Stimulated activated CD4-positive, alpha-beta T cell treated with anti-CD3 and anti-CD28 coated beads, Interleukin-12 subunit alpha, Interleukin-12 subunit beta, amount 100 ng/mL, for 4 hours (primary cell): Measurements from ENCODE around the gene FAM118A.
"Not testable (repeated sequence)": the region's sequence is repeated elsewhere in the genome, so short reads cannot be mapped to it uniquely, and the experiment has no call there.

ENCODE experiments used
- DNase-seq: peaks from one replicate; pipeline ENCODE4 v3.0.0-alpha.2; 2020

Gene FAM118A

DNA sequence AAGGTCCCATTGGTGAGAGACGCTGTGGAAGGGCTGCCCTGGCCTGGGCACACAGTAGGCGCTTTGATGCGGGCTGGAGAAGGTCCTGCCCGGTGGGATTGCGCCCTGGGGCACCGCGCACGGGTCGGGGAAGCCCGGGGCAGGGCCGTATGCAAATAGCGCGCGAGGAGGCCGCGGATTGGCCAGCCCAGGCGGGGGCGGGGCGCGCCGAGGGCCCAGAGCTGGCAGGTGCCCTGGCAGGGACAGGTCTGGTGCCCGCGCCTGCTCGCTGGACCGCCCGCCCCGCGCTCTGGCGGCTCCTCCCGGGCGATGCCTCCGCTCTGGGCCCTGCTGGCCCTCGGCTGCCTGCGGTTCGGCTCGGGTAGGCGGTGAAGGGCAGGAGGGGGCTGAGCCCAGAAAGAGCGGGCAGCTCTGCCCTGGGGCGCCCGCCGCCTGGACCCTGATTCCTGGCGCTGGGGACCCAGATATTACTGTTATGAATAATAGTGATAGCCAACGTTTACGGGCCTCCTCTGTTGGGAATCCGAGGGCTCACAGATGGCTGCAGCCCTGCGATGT lies 24.9 kb upstream of the FAM118A start, which contains the start of gene UPK3A:
Gene UPK3A (plus strand): TSS at position 245 of the 558 bp plus-strand sequence. CDS start 65 bp downstream, at position 310.
- peak; percentile 64 for DNase-seq

DNA sequence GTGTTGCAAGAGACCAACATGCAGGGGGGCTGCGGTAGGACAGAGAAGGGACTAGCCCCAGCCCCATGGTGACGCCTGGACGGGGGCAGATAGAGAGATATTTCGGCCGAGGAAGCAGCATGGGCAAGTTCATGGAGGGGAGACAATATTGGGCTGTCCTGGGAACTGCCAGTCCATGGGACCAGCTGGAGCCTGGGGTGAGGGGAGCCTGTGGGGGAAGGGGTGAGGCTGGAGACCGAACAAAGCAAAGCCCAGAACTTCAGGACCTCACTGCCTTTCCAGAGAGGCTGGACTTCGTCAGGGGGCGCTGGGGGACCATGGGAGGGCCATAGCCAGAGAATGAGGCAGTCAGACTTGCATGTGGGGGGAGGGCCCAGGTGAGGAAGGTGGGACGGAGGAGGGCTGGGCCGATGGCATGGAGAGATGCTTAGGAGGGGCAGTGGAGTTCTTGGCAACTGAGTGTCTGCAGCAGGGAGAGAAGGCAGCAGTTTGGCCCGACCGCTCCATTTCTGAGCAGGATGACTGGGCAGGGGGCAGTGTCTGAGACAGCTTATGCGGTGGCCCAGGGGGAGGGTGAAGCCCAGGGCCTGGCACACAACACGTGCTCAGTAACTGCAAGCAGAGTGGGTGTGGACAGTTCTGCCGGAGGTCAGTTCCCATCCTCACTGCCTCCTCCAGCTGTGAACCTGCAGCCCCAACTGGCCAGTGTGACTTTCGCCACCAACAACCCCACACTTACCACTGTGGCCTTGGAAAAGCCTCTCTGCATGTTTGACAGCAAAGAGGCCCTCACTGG lies 24.3 kb upstream of the FAM118A start:
- DNase-seq = no peak

- no peak for DNase-seq
These were observed 22.7 kb upstream of the FAM118A start for GRCh38 chr22:45286854-45287551.

- no peak for DNase-seq
These were observed 19.3 kb upstream of the FAM118A start for GRCh38 chr22:45290410-45290936.

GRCh38 chr22:45291061-45291930 lies 18.4 kb upstream of the FAM118A start:
- DNase-seq = no peak

- DNase-seq = no peak
These were observed 17.8 kb upstream of the FAM118A start for GRCh38 chr22:45291931-45292290.

DNA sequence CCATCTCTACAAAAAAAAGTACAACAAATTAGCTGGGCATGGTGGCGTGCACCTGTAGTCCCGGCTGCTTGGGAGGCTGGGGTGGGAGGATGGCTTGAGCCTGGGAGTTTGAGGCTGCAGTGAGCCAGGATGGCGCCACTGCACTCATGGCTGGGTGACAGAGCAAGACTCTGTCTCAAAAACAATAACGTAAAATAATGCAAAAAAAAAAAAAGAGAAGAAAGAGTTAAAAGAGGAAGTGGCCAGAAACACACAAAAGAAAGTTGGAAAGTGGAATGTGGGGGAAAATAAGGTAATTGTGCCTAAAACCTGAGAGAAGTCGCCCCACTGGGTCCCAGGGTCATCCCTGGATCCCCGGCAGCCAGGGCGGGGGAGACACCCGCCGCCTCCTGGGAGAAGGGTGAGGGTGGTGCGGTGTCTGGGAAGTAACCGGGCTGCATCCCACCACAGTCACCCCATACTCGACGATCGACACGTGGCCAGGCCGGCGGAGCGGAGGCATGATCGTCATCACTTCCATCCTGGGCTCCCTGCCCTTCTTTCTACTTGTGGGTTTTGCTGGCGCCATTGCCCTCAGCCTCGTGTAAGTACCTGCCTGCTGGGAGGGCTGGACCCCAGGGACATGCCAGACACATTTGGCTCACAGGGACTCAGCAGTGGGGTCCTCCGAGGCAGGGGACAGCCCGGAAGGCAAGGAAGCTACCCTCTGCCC lies 16.8 kb upstream of the FAM118A start:
- no peak for DNase-seq

- no peak for DNase-seq
These were observed 15.7 kb upstream of the FAM118A start for GRCh38 chr22:45294030-45294429.

GRCh38 chr22:45295004-45295403 lies 14.7 kb upstream of the FAM118A start:
- DNase-seq = not testable (repeated sequence)

GRCh38 chr22:45295492-45295891 lies 14.2 kb upstream of the FAM118A start:
- DNase-seq = no peak

GRCh38 chr22:45296628-45297297 lies 13.0 kb upstream of the FAM118A start:
- no peak for DNase-seq

- DNase-seq = no peak
These were observed 10.7 kb upstream of the FAM118A start for GRCh38 chr22:45298934-45299505.

DNA sequence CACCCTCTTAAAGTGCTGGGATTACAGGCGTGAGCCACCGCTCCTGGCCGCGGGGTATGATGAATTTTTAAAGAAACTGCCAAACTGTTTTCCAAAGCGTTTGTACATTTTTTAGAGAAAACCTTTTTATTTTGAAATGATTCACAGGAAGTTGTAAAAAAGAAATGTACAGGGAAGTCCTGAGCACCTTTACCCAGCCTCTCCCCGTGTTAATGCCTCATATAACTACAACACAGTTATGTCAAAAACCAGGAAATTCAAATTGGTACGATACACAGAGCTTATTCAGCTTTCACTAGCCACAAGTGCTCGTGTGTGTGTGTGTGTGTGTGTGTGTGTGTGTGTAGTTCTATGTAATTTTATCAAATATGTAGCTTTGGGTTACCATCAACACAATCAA lies 7.0 kb upstream of the FAM118A start:
- DNase-seq = no peak

DNA sequence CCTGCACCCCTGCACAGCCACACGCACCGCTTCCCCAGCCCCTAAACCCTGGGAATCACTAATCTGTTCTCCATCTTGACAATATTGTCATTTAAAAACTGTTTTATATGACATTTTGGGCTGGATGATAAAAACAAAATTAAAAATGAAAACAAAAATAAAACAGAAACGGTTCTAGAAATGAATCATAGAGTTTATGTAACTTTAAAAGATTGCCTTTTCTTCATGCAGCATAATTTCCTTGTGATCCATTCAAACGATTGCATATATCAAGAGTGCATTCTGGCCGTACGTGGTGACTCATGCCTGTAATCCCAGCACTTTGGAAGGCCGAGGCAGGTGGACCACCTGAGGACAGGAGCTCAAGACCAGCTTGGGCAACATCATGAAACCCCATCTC lies 6.6 kb upstream of the FAM118A start:
- no peak for DNase-seq

DNA sequence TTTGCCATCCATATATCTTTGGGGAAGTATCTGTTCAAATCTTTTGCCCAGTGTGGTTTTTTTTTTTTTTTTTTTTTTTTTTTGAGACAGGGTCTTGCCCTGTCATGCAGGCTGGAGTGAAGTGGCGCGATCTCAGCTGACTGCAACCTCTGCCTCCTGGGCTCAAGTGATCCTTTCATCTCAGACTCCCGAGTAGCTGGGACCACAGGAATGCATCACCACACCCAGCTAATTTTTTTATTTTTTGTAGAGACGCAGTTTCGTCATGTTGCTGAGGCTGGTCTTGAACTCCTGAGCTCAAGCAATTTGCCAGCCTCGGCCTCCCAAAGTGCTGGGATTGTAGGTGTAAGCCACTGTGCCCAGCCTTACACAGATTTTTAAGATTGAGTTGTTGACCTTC lies 4.8 kb upstream of the FAM118A start:
- no peak for DNase-seq

GRCh38 chr22:45305456-45306075 lies 4.2 kb upstream of the FAM118A start:
- DNase-seq = no peak

DNA sequence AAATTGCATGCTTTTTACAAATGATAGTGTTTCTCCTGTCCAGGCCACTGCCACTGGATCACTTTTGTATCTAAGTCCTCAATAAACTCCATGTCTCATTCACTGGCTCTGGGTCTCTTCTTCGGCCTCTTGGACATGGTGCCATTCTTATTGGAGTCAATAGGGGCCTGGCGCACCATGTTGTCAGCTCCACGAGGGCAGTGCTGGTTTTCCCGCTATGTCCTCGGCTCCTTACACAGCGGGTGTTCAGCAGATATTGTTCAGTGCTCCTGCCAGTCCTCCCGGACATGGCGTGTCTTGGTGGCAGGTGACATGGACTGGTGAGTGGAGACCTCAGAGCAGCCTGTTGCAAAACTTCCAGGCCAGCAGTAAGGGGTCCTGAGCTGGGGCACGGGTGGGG lies 3.6 kb upstream of the FAM118A start:
- no peak for DNase-seq

- DNase-seq = no peak
These were observed 1.3 kb upstream of the FAM118A start for GRCh38 chr22:45308391-45308956.

DNA sequence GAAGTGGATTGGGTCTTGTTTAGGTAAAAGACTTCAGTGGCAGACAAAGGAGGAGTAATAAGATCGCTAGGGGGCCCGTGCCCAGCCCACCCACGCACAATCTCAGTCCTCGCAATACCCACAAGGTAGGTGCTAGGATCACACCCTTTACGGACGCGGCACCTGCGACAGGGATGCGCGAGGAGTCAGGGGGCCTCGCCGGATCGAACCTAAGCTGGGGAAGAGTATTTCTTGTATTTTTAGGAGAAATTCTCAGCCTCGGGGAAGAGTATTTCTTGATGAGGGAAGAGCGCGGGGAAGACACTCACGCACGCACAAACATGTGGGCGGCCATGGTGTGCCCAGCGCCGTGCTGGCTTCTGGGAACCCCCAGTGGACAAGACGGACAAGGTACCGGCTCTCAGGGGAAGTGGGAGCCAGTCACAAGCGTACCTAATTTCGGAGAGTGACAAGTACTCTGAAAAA lies 745 bp upstream of the FAM118A start:
- DNase-seq = no peak

GRCh38 chr22:45310331-45310976 lies 720 bp downstream of the FAM118A start:
- no peak for DNase-seq
